SU-DHL-6 (cell line): ENCODE measurements around the gene ADARB2.

Source experiments
- H2AFZ ChIP-seq: fragments of 200-600 bp; sonication (generic); 2 replicates; pipeline ENCODE4 v1.6.1; 2014; ENCODE audit warnings: low read depth, mild to moderate bottlenecking, moderate library complexity, mixed read lengths, antibody characterized with exemption, low read length; ENCODE audit not compliant: severe bottlenecking
- H3F3A ChIP-seq: fragments of 200-600 bp; shearing (Covaris generic); 2 replicates; pipeline ENCODE4 v1.6.0; 2016; ENCODE audit warnings: antibody characterized with exemption, mild to moderate bottlenecking; ENCODE audit not compliant: insufficient read depth
- H3K27ac ChIP-seq: fragments of 200-600 bp; sonication (generic); 2 replicates; pipeline ENCODE4 v1.5.1; 2016; ENCODE audit warnings: low read depth, mild to moderate bottlenecking, low read length, moderate library complexity, mixed read lengths
- H3K27me3 ChIP-seq: fragments of 200-600 bp; sonication (generic), shearing (Covaris generic); 2 replicates; pipeline ENCODE4 v1.6.0; 2014; ENCODE audit warnings: mild to moderate bottlenecking, low read length
- H3K36me3 ChIP-seq: fragments of 200-600 bp; sonication (generic); 2 replicates; pipeline ENCODE4 v1.6.1; 2014; ENCODE audit warnings: mild to moderate bottlenecking, low read length, mixed read lengths
- H3K4me2 ChIP-seq: fragments of 300-600, 200-600 bp; shearing (Covaris generic), sonication (generic); 2 replicates; pipeline ENCODE4 v1.6.0; 2014; ENCODE audit warnings: low read length, low read depth, mild to moderate bottlenecking; ENCODE audit not compliant: poor library complexity, severe bottlenecking
- H3K4me3 ChIP-seq: fragments of 200-600 bp; sonication (generic); 2 replicates; pipeline ENCODE4 v1.5.1; 2014; ENCODE audit warnings: antibody characterized with exemption, low read length, mild to moderate bottlenecking, mixed read lengths; ENCODE audit not compliant: insufficient read depth, poor library complexity, severe bottlenecking
- H3K79me2 ChIP-seq: fragments of 200-600 bp; sonication (generic); 2 replicates; pipeline ENCODE4 v1.6.1; 2014; ENCODE audit warnings: mild to moderate bottlenecking, low read length, moderate library complexity; ENCODE audit not compliant: insufficient read depth
- H3K9ac ChIP-seq: fragments of 200-600 bp; sonication (generic); 2 replicates; pipeline ENCODE4 v1.7.0; 2014; ENCODE audit warnings: mild to moderate bottlenecking, low read length
- H3K9me2 ChIP-seq: fragments of 200-600 bp; sonication (generic); replicated peaks from 2 replicates; pipeline ENCODE4 v1.6.1; 2014; ENCODE audit warnings: low read length; ENCODE audit not compliant: insufficient read depth
- H3K9me3 ChIP-seq: fragments of 200-600 bp; sonication (generic); 2 replicates; pipeline ENCODE4 v1.6.1; 2014; ENCODE audit warnings: low read length, mixed read lengths; ENCODE audit not compliant: insufficient read depth
- H4K20me1 ChIP-seq: fragments of 200-600 bp; sonication (generic); 2 replicates; pipeline ENCODE4 v1.6.1; 2014; ENCODE audit warnings: low read depth, mild to moderate bottlenecking, antibody characterized with exemption, low read length, moderate library complexity, mixed read lengths
- CTCF ChIP-seq: fragments of 200-600 bp; sonication (generic); IDR thresholded peaks from one replicate; pipeline ENCODE4 v1.5.1; 2017; ENCODE audit warnings: antibody characterized with exemption, mild to moderate bottlenecking, low read length, moderate library complexity; ENCODE audit not compliant: insufficient read depth, poor library complexity, severe bottlenecking
- EZH2phosphoT487 ChIP-seq: fragments of 200-600 bp; sonication (generic), shearing (Covaris generic); conservative IDR thresholded peaks from 2 replicates; pipeline ENCODE4 v1.6.1; 2018; ENCODE audit warnings: mild to moderate bottlenecking, antibody characterized with exemption, low read length, moderate library complexity, mixed read lengths

The ADARB2 gene

GRCh38 chr10:1323951-1324350 is 413.4 kb downstream of the ADARB2 start:
- H3K27ac ChIP-seq: no peak overlapping the region
- no peak overlapping the region for H2AFZ ChIP-seq
- H4K20me1 ChIP-seq: no peaks in the 10 kb centered on the region
- no peaks in the 10 kb centered on the region for H3K79me2 ChIP-seq
- no peaks in the 10 kb centered on the region for H3F3A ChIP-seq
- H3K9ac ChIP-seq: no peak overlapping the region
- H3K27me3 ChIP-seq: no peaks in the 10 kb centered on the region
- TF ChIP-seq EZH2phosphoT487: no peak
- no peak for TF ChIP-seq CTCF
- H3K36me3 ChIP-seq: no peaks in the 10 kb centered on the region
- H3K9me3 ChIP-seq: no peaks in the 10 kb centered on the region
- no peak overlapping the region for H3K4me2 ChIP-seq
- H3K9me2 ChIP-seq: no peaks in the 10 kb centered on the region
- no peak overlapping the region for H3K4me3 ChIP-seq

GRCh38 chr10:1320739-1321320 is 416.5 kb downstream of the ADARB2 start:
- no peaks in the 10 kb centered on the region for H3K79me2 ChIP-seq
- no peaks in the 10 kb centered on the region for H3K36me3 ChIP-seq
- no peak overlapping the region for H3K27ac ChIP-seq
- no peak overlapping the region for H3K4me2 ChIP-seq
- no peaks in the 10 kb centered on the region for H3K9me3 ChIP-seq
- H3K9ac ChIP-seq: no peak overlapping the region
- no peaks in the 10 kb centered on the region for H3K9me2 ChIP-seq
- H2AFZ ChIP-seq: no peak overlapping the region
- no peaks in the 10 kb centered on the region; the same call in 1 of the 2 replicates for H3K27me3 ChIP-seq
- no peaks in the 10 kb centered on the region for H4K20me1 ChIP-seq
- no peak overlapping the region for H3K4me3 ChIP-seq
- TF ChIP-seq EZH2phosphoT487 (no peak), CTCF (no peak)
- H3F3A ChIP-seq: no peaks in the 10 kb centered on the region

- H3K9me2 ChIP-seq: no peaks in the 10 kb centered on the region
- TF ChIP-seq CTCF (no peak), EZH2phosphoT487 (no peak)
- no peaks in the 10 kb centered on the region for H3K36me3 ChIP-seq
- H2AFZ ChIP-seq: no peak overlapping the region
- no peaks in the 10 kb centered on the region for H3K9me3 ChIP-seq
- H3K27me3 ChIP-seq: no peaks in the 10 kb centered on the region; the same call in 1 of the 2 replicates
- H3K4me3 ChIP-seq: no peak overlapping the region
- no peak overlapping the region for H3K9ac ChIP-seq
- no peaks in the 10 kb centered on the region for H3K79me2 ChIP-seq
- no peaks in the 10 kb centered on the region for H3F3A ChIP-seq
- no peaks in the 10 kb centered on the region for H4K20me1 ChIP-seq
- no peak overlapping the region for H3K4me2 ChIP-seq
- no peak overlapping the region for H3K27ac ChIP-seq
These were observed 420.5 kb downstream of the ADARB2 start for GRCh38 chr10:1316809-1317143.
